ENCODE data around the gene LSM14B. TPM values are rescaled to one million over a fixed set of nuclear protein-coding genes. Genes with fewer than 3 reads are reported as not detected.

LSM14B gene
- total RNA-seq, 1 donor from 2014 or later, result 27.6 TPM

DNA sequence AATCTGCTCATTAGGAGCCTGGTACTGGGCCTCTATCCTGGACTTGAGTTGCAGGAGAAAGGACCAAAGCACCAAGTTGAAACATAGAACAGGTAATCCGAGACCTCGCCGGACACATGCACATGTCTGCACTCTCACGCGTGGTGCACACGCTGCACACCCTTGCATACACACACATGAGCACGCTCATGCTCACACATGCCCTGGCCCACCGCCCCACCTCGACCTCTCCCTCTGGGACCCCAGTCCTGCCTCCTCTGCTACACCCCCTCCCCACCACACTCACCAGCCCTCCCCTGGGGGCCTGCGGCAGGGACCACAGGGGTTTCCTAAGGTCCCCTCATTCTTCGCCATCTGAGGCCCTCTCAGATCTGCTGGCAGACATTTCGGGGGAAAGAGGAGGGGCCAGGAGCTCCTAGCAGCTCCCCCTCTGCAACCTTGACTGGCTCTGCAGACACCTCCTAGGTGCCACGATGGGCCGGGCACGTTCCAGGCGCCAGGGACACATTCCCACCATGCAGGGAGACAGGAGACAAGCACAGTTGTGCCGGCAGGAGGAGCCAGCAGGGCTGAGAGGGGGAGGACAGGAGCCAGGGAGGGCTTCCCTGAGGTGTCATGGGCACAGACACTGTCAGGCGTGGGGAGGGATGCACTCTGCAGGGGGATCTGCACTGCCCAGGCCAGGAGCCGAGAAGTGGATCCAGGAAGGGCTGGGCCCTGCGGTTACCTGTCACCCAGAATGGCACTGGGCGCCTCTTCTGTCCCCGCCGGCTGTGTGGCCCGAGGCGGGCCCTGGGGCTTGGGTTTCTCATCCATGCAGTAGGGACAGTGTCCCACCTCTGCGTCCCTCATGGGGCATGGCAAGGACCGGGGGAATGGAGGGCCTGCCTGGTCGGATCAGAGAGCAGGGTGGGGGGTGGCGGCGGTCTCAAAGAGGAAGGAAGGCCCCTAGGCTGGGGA is 25.6 kb upstream of the LSM14B start:
- Histone ChIP-seq H3K4me1 (no peaks in the 10 kb centered on the region), H3K27me3 (no peaks in the 10 kb centered on the region), H3K9me3 (peaks cover 5 to 9% of the 10 kb centered on the region in 2 donors), H3K4me3 (no peak overlapping the region), H3K36me3 (no peaks in the 10 kb centered on the region), H3K27ac (no peak overlapping the region)
- intact Hi-C loops (cut with DNase I), result no loop called here
- TF ChIP-seq, protein P1, sequence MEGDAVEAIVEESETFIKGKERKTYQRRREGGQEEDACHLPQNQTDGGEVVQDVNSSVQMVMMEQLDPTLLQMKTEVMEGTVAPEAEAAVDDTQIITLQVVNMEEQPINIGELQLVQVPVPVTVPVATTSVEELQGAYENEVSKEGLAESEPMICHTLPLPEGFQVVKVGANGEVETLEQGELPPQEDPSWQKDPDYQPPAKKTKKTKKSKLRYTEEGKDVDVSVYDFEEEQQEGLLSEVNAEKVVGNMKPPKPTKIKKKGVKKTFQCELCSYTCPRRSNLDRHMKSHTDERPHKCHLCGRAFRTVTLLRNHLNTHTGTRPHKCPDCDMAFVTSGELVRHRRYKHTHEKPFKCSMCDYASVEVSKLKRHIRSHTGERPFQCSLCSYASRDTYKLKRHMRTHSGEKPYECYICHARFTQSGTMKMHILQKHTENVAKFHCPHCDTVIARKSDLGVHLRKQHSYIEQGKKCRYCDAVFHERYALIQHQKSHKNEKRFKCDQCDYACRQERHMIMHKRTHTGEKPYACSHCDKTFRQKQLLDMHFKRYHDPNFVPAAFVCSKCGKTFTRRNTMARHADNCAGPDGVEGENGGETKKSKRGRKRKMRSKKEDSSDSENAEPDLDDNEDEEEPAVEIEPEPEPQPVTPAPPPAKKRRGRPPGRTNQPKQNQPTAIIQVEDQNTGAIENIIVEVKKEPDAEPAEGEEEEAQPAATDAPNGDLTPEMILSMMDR (IDR thresholded peaks at IDR 0.05), result no peak
- DNase-seq (ENCODE audit: low spot score in 2 of 2), result no peak

DNA sequence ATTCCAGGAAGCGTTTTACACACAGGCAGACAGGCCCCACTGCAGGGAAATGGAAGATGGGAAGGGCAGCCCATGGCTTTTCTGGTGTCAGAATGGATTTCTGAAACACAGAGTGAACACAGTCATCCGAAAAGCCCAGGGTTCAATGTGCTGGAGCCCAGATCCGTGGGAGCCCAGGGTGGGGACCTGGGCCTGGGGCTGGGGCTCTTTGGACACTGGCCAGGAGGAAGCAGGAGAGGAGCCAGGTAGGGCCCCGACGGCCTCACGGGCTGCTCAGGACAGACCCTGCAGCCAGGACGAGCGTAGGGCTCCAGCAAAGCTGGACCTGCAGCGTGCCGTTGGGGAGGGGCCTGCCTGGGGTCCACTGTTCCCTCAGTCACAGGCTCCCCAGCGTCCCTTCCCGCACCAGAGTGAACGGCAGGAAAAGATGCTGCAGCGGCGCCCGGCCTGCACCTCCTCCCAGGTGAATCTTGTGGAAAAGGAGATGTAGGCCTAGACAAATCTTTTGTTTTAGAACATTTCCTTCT is 24.3 kb upstream of the LSM14B start:
- H3K4me3 ChIP-seq, result no peak overlapping the region
- H3K36me3 ChIP-seq, result no peaks in the 10 kb centered on the region
- DNase-seq (ENCODE audit: low spot score in 2 of 2), result no peak
- TF ChIP-seq, protein P1 (IDR thresholded peaks at IDR 0.05), result no peak
- peaks cover 5 to 9% of the 10 kb centered on the region in 2 donors for H3K9me3 ChIP-seq
- no peak overlapping the region for H3K27ac ChIP-seq
- H3K27me3 ChIP-seq, result no peaks in the 10 kb centered on the region
- intact Hi-C loops (cut with DNase I), result no loop called here
- H3K4me1 ChIP-seq, result no peaks in the 10 kb centered on the region

DNA sequence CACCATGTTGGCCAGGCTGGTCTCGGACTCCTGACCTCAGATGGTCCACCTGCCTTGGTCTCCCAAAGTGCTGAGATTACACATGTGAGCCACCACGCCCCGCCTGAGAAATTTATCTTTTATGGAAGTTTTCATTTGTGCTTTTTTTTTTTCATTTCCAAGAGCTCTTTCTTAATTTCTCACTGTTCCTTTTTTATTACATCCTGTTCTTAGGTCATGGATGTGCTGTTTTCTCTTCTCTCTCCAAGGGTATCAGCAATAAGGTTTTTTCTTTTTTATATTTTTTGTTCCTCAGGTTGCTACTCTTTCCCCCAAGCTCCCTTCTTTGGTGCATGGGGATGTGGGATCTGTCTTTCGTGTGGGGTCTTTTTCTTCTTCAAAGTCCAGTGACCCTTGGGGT is 21.2 kb upstream of the LSM14B start:
- TF ChIP-seq, protein P1 (IDR thresholded peaks at IDR 0.05), result no peak
- intact Hi-C loops (cut with DNase I), result no loop called here
- Histone ChIP-seq H3K4me1 (no peaks in the 10 kb centered on the region), H3K36me3 (no peaks in the 10 kb centered on the region), H3K27ac (no peak overlapping the region), H3K27me3 (no peaks in the 10 kb centered on the region), H3K4me3 (no peak overlapping the region), H3K9me3 (peaks cover 8 to 9% of the 10 kb centered on the region in 2 donors)
- DNase-seq (ENCODE audit: low spot score in 2 of 2), result no peak

DNA sequence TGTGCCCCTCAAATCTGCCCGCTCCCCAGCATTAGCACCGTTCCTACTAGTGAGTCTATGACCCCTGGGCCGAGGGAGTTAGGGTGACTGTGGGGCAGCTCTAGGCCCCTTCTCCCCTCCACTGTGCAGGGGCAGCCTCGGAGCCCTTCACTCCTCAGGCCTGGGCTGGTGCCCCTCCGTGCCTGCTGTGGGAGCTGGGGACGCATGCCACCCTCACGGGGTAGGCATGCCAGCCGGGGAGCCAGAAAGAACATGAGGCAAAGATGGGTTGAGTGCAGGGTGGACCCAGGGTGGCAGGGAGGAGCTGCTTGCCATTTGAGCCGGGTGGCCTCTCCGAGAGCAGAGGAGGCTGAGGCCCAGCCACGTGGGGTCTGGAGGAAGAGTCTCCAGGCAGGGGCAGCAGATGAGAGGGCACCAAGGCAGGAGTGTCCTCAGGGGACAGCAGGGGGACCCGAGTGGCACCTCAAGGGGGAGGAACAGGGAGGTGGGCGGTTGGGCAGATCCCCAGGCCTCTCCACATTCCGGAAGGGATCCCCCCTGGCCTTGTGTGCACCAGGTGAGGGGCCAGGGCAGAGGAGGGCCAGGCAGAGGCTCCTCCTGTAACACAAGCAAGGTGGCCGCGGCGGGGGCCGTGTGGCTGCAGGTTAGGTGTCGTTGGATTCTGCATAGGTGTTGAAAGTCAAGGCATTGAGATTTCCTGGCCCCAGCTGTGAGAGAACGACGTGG is 18.6 kb upstream of the LSM14B start:
- peaks cover 29 to 32% of the 10 kb centered on the region in 2 donors for H3K9me3 ChIP-seq
- H3K27ac ChIP-seq, result no peak overlapping the region
- no peaks in the 10 kb centered on the region for H3K4me1 ChIP-seq
- TF ChIP-seq, protein P1 (IDR thresholded peaks at IDR 0.05), result no peak
- H3K27me3 ChIP-seq, result no peaks in the 10 kb centered on the region
- H3K4me3 ChIP-seq, result no peak overlapping the region
- DNase-seq (ENCODE audit: low spot score in 2 of 2), result no peak
- H3K36me3 ChIP-seq, result no peaks in the 10 kb centered on the region
- intact Hi-C loops (cut with DNase I), result no loop called here

DNA sequence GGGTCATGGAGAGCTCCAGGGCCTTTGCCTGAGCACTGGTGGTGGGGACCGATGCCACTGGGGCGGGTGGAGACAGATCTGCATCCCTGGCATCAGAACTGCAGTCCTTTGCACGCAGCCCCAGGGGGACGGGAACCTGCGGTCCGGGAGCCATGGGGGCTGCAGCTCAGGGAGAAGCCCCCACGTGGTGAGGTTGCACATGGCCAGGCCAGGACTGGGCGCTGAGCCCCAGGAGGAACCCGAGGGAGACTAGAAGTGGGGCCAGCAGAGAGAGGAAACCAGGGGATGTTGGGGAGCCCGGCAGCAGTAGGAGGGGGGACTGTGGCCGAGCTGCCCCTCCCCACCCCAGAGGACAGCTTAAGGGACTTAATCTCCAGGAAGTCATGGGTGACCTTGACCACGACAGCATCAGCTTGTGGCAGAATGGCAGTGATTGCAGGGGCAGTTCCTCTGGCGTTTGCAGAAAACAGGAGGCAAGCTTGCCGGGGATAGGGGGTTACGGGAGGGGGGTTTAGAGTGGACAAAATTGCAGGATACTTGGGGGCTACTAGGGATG is 18.0 kb upstream of the LSM14B start:
- TF ChIP-seq, protein P1 (IDR thresholded peaks at IDR 0.05), result no peak
- Histone ChIP-seq H3K27ac (no peak overlapping the region), H3K36me3 (no peaks in the 10 kb centered on the region), H3K4me3 (no peak overlapping the region), H3K4me1 (no peaks in the 10 kb centered on the region), H3K27me3 (no peaks in the 10 kb centered on the region), H3K9me3 (peaks cover 35 to 38% of the 10 kb centered on the region in 2 donors)
- intact Hi-C loops (cut with DNase I), result no loop called here
- DNase-seq (ENCODE audit: low spot score in 2 of 2), result no peak
